ENCODE measurements around the gene PRG3. TPM values are rescaled to one million over a fixed set of nuclear protein-coding genes. Genes with fewer than 3 reads are reported as not detected.

Gene PRG3
- total and polyA plus RNA-seq, 2 of the 13 experiments (the other 11 are each of a cell fraction or from before 2014, with no cell fraction given), result not detected

GRCh38 chr11:57379732-57380131 lies 1.2 kb downstream of the PRG3 start (continued):
- TF ChIP-seq DZIP1 (CRISPR knock-in tag; IDR thresholded peaks at IDR 0.05) (no peak), IRX3 (CRISPR knock-in tag; IDR thresholded peaks at IDR 0.05; ENCODE audit: borderline replicate concordance, low read depth) (0 out of 2 replicates have a peak, but pooled peaks have one; percentile 31), PAF1 (CRISPR knock-in tag; IDR thresholded peaks at IDR 0.05) (no peak), SMAD9 (CRISPR knock-in tag; IDR thresholded peaks at IDR 0.05) (no peak), ISL2 (CRISPR knock-in tag; IDR thresholded peaks at IDR 0.05) (no peak), ZNF503 (CRISPR knock-in tag; IDR thresholded peaks at IDR 0.05) (no peak), ZBTB21 (CRISPR knock-in tag; IDR thresholded peaks at IDR 0.05) (no peak), PRDM10 (CRISPR knock-in tag; IDR thresholded peaks at IDR 0.05; ENCODE audit: low read depth) (no peak), HNRNPLL (IDR thresholded peaks at IDR 0.05; ENCODE audit: low read depth, low read length, poor library complexity, severe bottlenecking) (no peak), ZNF512 (CRISPR knock-in tag; IDR thresholded peaks at IDR 0.05) (no peak), ATRX (CRISPR knock-in tag; IDR thresholded peaks at IDR 0.05; ENCODE audit: borderline replicate concordance) (no peak), ZNF547 (CRISPR knock-in tag; IDR thresholded peaks at IDR 0.05) (no peak), ZNF331 (CRISPR knock-in tag; IDR thresholded peaks at IDR 0.05) (no peak), TBX2 (CRISPR knock-in tag; IDR thresholded peaks at IDR 0.05; ENCODE audit: borderline replicate concordance) (no peak), ZNF512B (CRISPR knock-in tag; IDR thresholded peaks at IDR 0.05; ENCODE audit: borderline replicate concordance) (no peak), GLI4 (CRISPR knock-in tag; IDR thresholded peaks at IDR 0.05; ENCODE audit: borderline replicate concordance) (no peak), RARG (CRISPR knock-in tag; IDR thresholded peaks at IDR 0.05; ENCODE audit: low read depth) (no peak)

All from HepG2 (cell line).